OCI-LY3 (cell line): Measurements from ENCODE around the gene EFCAB6.

Experiments
- H2AFZ ChIP-seq: fragments of 200-600, 300-600 bp; shearing (Covaris generic); 2 replicates; pipeline ENCODE4 v1.6.0; 2014; ENCODE audit warnings: antibody characterized with exemption, low read depth, low read length
- H3K27ac ChIP-seq: fragments of 200-600, 300-600 bp; sonication (generic); 2 replicates; pipeline ENCODE4 v1.5.1; 2014; ENCODE audit warnings: mild to moderate bottlenecking, low read length, moderate library complexity, mixed read lengths
- H3K27me3 ChIP-seq: fragments of 200-600, 300-600 bp; sonication (generic); 2 replicates; pipeline ENCODE4 v1.6.1; 2014; ENCODE audit warnings: low read depth, low read length, mixed read lengths
- H3K36me3 ChIP-seq: fragments of 200-600, 300-600 bp; sonication (generic); replicated peaks from 2 replicates; pipeline ENCODE3; 2014; ENCODE audit warnings: low read depth, low read length, mixed read lengths
- H3K4me1 ChIP-seq: fragments of 300-600, 200-600 bp; sonication (generic); 2 replicates; pipeline ENCODE4 v1.6.1; 2014; ENCODE audit warnings: low read length, mixed read lengths
- H3K4me2 ChIP-seq: fragments of 200-600, 300-600 bp; sonication (generic); 2 replicates; pipeline ENCODE4 v1.6.1; 2014; ENCODE audit warnings: low read length, mixed read lengths
- H3K4me3 ChIP-seq: fragments of 300-600, 200-600 bp; sonication (generic); 2 replicates; pipeline ENCODE4 v1.5.1; 2014; ENCODE audit warnings: antibody characterized with exemption, mild to moderate bottlenecking, low read length, moderate library complexity
- H3K79me2 ChIP-seq: fragments of 300-600, 200-600 bp; shearing (Covaris generic); 2 replicates; pipeline ENCODE4 v1.6.1; 2014; ENCODE audit warnings: mild to moderate bottlenecking, low read length, mixed read lengths
- H3K9ac ChIP-seq: fragments of 300-600, 200-600 bp; shearing (Covaris generic); 2 replicates; pipeline ENCODE4 v1.6.0; 2014; ENCODE audit warnings: mild to moderate bottlenecking, low read length, moderate library complexity
- H3K9me3 ChIP-seq: fragments of 200-600, 300-600 bp; shearing (Covaris generic); 2 replicates; pipeline ENCODE4 v1.6.1; 2014; ENCODE audit warnings: low read length, mixed read lengths; ENCODE audit not compliant: insufficient read depth
- H4K20me1 ChIP-seq: fragments of 200-600, 300-600 bp; sonication (generic); 2 replicates; pipeline ENCODE4 v1.6.1; 2016; ENCODE audit warnings: low read length, mixed read lengths; ENCODE audit not compliant: insufficient read depth
- EZH2phosphoT487 ChIP-seq: fragments of 200-600 bp; shearing (Covaris generic); IDR thresholded peaks from 2 replicates; pipeline ENCODE4 v1.6.1; 2018; ENCODE audit warnings: antibody characterized with exemption, mixed run types, low read depth
- TF ChIP-seq, protein P1 (sequence below): fragments of 200-600, 300-600 bp; sonication (generic); IDR thresholded peaks from 2 replicates; pipeline ENCODE4 v1.5.1; 2014; ENCODE audit warnings: antibody characterized with exemption, low read length, low read depth

EFCAB6 gene

DNA sequence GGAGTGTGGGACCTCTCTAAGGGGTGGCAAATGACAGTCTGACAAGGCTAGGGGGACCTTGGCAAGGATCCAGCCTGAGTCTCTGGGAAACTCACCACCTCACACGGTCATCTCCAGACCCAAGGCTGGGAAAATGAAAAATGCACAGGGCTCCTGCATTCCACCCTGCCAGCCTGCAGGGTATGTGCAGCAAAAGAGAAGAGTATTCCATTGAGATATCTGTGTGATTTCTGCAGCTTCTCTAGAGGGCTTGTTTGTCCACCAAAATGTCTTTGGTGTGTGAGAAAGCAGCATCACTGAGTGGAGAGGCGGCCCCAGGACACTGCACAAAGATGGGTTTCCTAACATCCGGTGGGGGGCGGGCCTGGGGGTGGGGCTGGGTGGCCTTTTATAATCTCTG, 177.8 kb downstream of the EFCAB6 start:
- H2AFZ ChIP-seq: no peak overlapping the region
- no peaks in the 10 kb centered on the region for H3K79me2 ChIP-seq
- no peaks in the 10 kb centered on the region for H3K4me1 ChIP-seq
- no peaks in the 10 kb centered on the region for H3K36me3 ChIP-seq
- H3K4me3 ChIP-seq: no peak overlapping the region
- no peak for TF ChIP-seq EZH2phosphoT487
- TF ChIP-seq, protein P1, sequence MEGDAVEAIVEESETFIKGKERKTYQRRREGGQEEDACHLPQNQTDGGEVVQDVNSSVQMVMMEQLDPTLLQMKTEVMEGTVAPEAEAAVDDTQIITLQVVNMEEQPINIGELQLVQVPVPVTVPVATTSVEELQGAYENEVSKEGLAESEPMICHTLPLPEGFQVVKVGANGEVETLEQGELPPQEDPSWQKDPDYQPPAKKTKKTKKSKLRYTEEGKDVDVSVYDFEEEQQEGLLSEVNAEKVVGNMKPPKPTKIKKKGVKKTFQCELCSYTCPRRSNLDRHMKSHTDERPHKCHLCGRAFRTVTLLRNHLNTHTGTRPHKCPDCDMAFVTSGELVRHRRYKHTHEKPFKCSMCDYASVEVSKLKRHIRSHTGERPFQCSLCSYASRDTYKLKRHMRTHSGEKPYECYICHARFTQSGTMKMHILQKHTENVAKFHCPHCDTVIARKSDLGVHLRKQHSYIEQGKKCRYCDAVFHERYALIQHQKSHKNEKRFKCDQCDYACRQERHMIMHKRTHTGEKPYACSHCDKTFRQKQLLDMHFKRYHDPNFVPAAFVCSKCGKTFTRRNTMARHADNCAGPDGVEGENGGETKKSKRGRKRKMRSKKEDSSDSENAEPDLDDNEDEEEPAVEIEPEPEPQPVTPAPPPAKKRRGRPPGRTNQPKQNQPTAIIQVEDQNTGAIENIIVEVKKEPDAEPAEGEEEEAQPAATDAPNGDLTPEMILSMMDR: no peak
- peaks cover 3% of the 10 kb centered on the region; the same call in 1 of the 2 replicates for H3K9me3 ChIP-seq
- H4K20me1 ChIP-seq: no peaks in the 10 kb centered on the region
- H3K27me3 ChIP-seq: 0 out of 2 replicates have a peak, but pooled peaks cover 4% of the 10 kb centered on the region
- no peak overlapping the region for H3K9ac ChIP-seq
- no peak overlapping the region for H3K27ac ChIP-seq
- no peak overlapping the region for H3K4me2 ChIP-seq

DNA sequence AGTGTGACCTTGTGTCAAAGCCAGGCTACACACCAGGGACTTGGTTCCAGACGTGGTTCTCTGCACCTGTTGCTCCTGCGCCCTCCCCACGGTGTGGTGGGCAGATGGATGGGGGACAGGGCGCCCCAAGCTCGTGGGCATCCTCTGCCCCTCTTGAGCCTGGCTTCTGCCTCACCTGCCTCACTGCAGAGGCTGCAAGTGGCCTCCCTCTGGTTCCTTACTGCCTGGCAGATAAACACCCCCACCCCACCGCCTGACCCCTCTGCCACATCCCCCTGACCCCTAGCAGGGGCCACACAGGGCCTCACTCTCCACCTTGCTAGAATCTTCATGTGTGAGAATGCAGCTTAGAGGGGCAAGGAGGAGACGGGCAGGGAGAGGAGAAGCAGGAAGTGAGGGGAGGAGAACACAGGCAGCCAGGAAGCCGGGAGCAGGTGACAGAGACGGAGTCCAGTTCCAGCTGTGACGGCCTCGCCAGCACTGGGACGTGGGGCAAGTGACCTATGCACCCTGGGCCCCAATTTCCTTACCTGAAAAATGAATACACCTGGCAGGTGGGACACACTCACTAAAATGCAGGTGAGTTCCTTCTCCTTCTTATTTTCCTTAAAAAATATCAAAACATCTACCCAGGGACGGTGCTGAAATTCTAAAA, 178.3 kb downstream of the EFCAB6 start:
- Histone ChIP-seq H4K20me1 (no peaks in the 10 kb centered on the region), H3K4me3 (no peak overlapping the region), H3K4me2 (no peak overlapping the region), H3K36me3 (no peaks in the 10 kb centered on the region), H3K79me2 (no peaks in the 10 kb centered on the region), H3K9ac (no peak overlapping the region), H3K27ac (no peak overlapping the region), H3K9me3 (no peaks in the 10 kb centered on the region), H2AFZ (no peak overlapping the region), H3K4me1 (no peaks in the 10 kb centered on the region), H3K27me3 (no peaks in the 10 kb centered on the region)
- TF ChIP-seq, protein P1: no peak
- no peak for TF ChIP-seq EZH2phosphoT487

DNA sequence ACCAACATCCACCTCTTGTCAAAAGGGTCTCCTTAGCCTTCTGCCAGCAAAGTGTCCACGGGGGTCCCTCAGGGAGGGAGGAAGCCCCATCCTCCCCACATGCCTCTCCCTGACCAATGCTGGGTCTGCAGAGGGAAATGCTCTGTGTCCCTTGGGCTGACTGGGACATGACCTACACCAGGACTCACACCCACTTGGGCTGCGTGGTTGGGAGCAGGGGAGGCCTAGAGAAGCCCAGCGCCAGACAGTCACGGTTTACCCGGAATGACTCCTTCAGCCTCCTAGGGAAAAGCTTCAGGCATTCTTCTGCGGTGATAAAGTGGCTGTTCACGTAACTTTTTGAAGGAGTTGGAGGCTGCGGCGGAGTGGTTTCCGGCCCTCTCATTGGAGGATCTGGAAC, 180.3 kb downstream of the EFCAB6 start:
- Histone ChIP-seq H3K4me1 (no peaks in the 10 kb centered on the region), H3K27me3 (no peaks in the 10 kb centered on the region), H3K36me3 (no peaks in the 10 kb centered on the region), H3K4me2 (no peak overlapping the region), H3K79me2 (no peaks in the 10 kb centered on the region), H3K4me3 (no peak overlapping the region), H2AFZ (no peak overlapping the region), H4K20me1 (no peaks in the 10 kb centered on the region), H3K27ac (no peak overlapping the region), H3K9me3 (no peaks in the 10 kb centered on the region), H3K9ac (no peak overlapping the region)
- TF ChIP-seq EZH2phosphoT487: no peak

DNA sequence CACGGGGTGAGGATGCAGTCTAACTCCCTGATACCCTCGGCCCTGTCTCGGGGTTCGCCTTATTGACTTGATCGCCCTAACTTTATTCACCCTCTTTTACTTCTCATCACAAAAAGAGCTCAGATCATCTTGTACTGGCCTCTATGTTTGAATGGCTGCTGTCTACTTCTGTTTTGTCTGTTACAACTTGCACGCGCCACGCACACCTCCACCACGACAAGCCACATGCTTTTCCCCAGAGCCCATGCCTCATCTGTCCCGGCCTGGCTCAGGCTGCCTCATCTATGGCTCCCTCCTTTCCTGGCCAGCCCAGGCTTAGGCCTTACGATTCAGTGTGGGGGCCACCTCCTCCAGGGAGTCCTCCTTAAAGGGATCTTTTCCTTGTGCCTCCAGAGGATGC, 180.9 kb downstream of the EFCAB6 start:
- no peak overlapping the region for H3K9ac ChIP-seq
- no peak overlapping the region for H2AFZ ChIP-seq
- no peaks in the 10 kb centered on the region for H3K79me2 ChIP-seq
- H4K20me1 ChIP-seq: no peaks in the 10 kb centered on the region
- H3K27me3 ChIP-seq: no peaks in the 10 kb centered on the region
- no peak overlapping the region for H3K27ac ChIP-seq
- no peak overlapping the region for H3K4me2 ChIP-seq
- H3K36me3 ChIP-seq: no peaks in the 10 kb centered on the region
- no peak overlapping the region for H3K4me3 ChIP-seq
- H3K9me3 ChIP-seq: no peaks in the 10 kb centered on the region
- TF ChIP-seq, protein P1: no peak
- no peak for TF ChIP-seq EZH2phosphoT487
- H3K4me1 ChIP-seq: no peaks in the 10 kb centered on the region
